ENCODE results near the gene TMEM187.

TMEM187 gene

GRCh38 chrX:154020536-154021115 lies 48.1 kb downstream of the TMEM187 start:
- no peak for DNase-seq (ENCODE audit: low spot score)

- DNase-seq (ENCODE audit: low spot score) = no peak
These were observed 48.6 kb downstream of the TMEM187 start for GRCh38 chrX:154021131-154021611.

- no peak for DNase-seq (ENCODE audit: low spot score)
These were observed 49.6 kb downstream of the TMEM187 start for GRCh38 chrX:154022108-154022507.

- no peak for DNase-seq (ENCODE audit: low spot score)
These were observed 50.9 kb downstream of the TMEM187 start for GRCh38 chrX:154023276-154024000.

GRCh38 chrX:154024271-154024670 lies 51.7 kb downstream of the TMEM187 start:
- DNase-seq (ENCODE audit: low spot score) = no peak

- no peak for DNase-seq (ENCODE audit: low spot score)
These were observed 52.7 kb downstream of the TMEM187 start for GRCh38 chrX:154025230-154025629.

- no peak for DNase-seq (ENCODE audit: low spot score)
These were observed 53.8 kb downstream of the TMEM187 start for GRCh38 chrX:154026136-154027021.

GRCh38 chrX:154027022-154027402 lies 54.5 kb downstream of the TMEM187 start:
- DNase-seq (ENCODE audit: low spot score) = no peak

- no peak for DNase-seq (ENCODE audit: low spot score)
These were observed 55.4 kb downstream of the TMEM187 start for GRCh38 chrX:154027986-154028385.

- no peak for DNase-seq (ENCODE audit: low spot score)
These were observed 56.1 kb downstream of the TMEM187 start for GRCh38 chrX:154028502-154029184.

- DNase-seq (ENCODE audit: low spot score) = no peak
These were observed 56.9 kb downstream of the TMEM187 start for GRCh38 chrX:154029439-154029838.

GRCh38 chrX:154030266-154030665 lies 57.7 kb downstream of the TMEM187 start:
- no peak for DNase-seq (ENCODE audit: low spot score)

GRCh38 chrX:154030715-154031305 lies 58.3 kb downstream of the TMEM187 start:
- DNase-seq (ENCODE audit: low spot score) = no peak

GRCh38 chrX:154032160-154032559 lies 59.6 kb downstream of the TMEM187 start:
- no peak for DNase-seq (ENCODE audit: low spot score)

GRCh38 chrX:154032653-154033052 lies 60.1 kb downstream of the TMEM187 start:
- no peak for DNase-seq (ENCODE audit: low spot score)

Data from hepatic stellate cell (primary cell).